HG02981 (cell line): ENCODE data around the gene TYMS.
"Not testable (repeated sequence)": the region's sequence is repeated elsewhere in the genome, so short reads cannot be mapped to it uniquely, and the experiment has no call there.

Experiments
- ATAC-seq: cut with Tn5 transposase; IDR thresholded peaks from one replicate; pipeline ENCODE4 v1.9.1; 2021; ENCODE audit warnings: mild to moderate bottlenecking, moderate library complexity; ENCODE audit not compliant: unreplicated experiment

Gene TYMS

DNA sequence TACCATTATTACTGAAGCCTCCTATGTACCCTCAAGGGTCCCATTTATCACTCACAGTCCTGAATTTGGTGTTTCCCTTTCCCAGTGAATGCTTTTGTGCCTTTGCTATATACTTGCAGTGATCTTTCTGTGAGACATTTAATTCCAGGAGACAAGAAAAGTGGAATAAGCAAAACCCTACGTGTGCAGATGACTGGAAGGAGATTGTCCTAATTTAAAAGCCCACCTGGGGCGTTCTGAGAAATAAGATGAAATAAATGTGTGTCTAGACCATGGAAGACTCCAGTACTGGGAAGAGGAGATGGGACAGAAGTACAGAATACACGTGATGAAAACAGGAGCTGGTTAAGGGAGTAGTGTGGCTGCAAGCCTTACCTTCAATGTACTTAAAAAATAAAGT is 19.3 kb downstream of the TYMS start:
- no peak for ATAC-seq

DNA sequence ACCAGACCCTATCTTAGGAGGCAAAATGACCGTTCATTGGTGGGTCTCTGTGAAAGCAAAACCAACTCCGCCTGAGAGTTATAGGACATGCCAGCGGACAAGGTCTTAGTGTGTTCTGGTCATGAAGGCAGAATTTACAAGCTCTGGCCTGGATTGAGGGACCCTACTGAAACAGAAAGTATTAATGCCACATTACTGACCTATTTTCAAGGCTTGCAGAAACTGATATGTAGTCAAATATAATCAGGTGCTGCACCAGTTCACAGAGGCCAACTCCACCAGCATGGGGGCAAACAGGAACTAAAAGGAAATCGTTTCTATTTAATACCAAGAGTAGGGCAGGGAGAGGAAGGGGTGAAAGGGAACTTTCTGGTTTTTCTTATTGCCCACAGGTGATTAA is 19.7 kb downstream of the TYMS start:
- no peak for ATAC-seq

- no peak for ATAC-seq
Observed at GRCh38 chr18:677951-678381, 20.5 kb downstream of the TYMS start.

DNA sequence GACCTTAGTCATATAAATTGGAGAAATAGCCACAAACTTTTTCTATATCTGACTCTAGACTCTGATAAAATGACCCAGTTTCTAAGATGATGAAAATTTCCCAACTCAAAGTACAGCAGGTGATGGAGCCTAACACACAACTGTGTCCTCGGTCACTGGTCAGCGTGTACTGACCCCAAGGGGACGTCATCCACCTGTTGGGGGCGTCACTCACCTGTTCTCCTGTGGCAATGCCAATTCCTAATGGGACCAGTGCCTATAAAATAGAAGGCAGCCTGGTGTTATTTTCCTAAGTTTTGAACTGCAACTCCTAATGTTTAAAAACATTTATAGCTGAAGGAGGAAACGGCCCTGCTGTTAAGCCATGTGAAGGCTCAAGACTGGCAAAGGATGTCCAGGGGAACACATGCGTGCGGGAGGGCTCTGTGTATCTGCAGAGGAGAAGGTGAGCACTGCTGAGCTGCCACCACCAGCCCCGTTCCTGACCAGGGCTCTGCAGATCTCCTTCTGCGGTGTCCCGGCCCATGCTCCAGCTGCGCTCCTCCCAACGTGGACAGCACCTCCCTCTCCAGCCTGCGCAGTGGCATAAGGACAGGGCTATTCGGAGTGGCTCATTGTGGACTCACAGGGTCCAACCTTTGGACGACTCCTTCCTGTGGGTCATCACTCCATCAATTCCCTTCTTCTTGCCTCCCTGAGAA is 21.2 kb downstream of the TYMS start:
- ATAC-seq: no peak

DNA sequence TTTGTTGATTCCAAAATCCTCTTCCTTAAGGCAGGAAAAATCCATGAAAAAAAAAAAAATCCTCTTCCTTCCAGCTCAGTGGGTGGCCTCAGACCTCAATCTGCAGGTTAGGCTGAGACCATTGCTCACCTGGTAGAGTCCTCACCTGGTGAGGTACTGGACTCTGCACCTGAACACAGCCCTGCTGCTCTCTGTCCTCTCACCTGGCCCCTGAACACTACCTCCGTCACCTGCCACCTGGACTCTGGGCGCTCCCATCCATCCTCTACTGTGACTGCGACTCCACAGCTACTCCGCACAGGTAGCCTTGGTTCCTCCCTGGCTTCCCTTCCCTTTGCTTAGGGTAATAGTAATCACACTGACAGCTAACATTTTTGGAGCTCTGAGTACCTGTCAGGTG is 22.1 kb downstream of the TYMS start:
- ATAC-seq: no peak

DNA sequence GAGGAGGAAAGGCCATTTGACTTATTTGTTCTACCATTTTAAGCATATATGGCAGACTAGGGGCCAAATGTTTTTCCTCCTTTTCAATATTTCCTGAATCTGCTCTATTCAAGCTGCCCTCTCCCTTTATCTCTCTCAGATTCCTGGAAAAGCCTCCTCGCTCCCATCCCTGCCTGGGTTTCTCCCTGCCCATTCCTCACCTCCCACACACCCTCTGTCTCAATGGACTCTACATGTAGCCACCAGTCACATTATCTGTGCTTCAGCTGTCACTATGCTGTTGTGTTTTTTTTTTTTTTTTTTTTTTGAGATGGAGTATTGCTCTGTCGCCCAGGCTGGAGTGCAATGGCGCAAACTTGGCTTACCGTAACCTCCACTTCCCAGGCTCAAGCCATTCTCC is 22.9 kb downstream of the TYMS start:
- ATAC-seq: no peak

GRCh38 chr18:681985-682384 is 24.5 kb downstream of the TYMS start:
- peak; percentile 54 for ATAC-seq

DNA sequence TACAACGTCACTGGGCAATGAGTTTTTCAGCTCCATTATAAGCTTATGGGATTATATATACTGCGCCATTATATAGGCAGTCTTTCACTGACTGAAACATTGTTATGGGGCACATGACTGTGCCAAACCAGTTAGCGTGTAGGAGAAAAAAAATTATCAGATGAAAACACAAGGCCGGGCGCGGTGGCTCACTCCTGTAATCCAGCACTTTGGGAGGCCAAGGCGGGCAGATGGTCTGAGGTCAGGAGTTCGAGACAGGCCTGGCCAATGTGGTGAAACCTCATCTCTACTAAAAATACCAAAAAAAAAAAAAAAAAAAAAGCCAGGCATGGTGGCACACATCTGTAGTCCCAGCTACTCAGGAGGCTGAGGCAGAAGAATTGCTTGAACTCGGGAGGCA is 25.0 kb downstream of the TYMS start:
- not testable (repeated sequence) for ATAC-seq

- ATAC-seq: no peak
Observed at GRCh38 chr18:682833-683232, 25.4 kb downstream of the TYMS start.

DNA sequence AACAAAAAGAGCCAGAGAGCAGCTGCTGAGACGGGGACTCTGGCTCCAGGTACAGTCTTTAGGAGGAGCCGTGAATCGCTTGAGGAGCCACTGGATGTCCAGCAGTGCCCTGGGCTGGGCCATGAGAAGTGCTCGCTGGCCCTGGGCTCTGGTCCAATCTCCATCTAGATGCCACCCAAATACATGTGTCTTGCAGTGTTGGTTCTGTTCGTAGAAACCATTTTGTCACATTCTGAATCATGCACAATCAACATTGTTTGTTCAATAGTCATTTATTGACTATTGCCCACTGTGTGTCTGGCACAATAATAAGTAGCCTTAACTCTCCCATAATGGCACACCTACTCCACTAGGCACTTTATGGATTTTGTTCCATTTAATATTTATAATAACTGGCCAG is 26.1 kb downstream of the TYMS start:
- no peak for ATAC-seq

- ATAC-seq: no peak
Observed at GRCh38 chr18:685438-685837, 28.0 kb downstream of the TYMS start.

GRCh38 chr18:686339-687111 is 29.1 kb downstream of the TYMS start:
- ATAC-seq: no peak

- ATAC-seq: no peak
Observed at GRCh38 chr18:688323-688722, 30.9 kb downstream of the TYMS start.

- no peak for ATAC-seq
Observed at GRCh38 chr18:692824-693223, 35.4 kb downstream of the TYMS start.

- ATAC-seq: no peak
Observed at GRCh38 chr18:693466-694187, 36.2 kb downstream of the TYMS start.

DNA sequence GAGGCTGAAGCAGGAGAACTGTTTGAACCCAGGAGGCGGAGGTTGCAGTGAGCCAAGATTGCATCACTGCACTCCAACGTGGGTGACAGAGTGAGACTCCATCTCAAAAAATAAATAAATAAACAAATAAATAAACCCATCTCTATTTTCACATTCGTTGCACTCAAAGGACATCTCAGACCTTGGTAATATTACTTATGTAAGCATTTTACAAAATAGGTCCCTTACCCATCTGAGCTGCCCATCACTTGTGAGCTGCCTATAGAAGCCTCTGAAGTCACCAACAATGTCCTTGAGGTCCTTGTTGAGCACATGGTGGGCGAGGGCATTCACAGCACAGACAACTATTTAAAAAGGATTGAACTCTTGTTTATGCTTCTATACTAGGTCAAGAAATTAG is 39.6 kb downstream of the TYMS start:
- no peak for ATAC-seq

DNA sequence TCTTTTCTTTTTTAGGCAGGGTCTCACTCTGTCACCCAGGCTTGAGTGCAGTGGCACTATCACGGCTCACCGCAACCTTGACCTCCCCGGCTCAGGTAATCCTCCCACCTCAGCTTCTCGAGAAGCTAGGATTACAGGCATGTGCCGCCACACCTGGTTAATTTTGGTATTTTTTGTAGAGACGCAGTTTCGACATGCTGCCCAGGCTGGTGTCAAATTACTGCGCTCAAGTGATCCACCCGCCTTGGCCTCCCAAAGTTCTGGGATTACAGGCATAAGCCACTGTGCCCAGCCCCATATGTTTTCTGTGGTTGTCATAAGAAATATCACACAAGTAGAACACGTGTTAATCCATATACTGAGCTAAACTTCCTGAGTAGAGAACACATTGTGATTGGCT is 40.3 kb downstream of the TYMS start:
- no peak for ATAC-seq

DNA sequence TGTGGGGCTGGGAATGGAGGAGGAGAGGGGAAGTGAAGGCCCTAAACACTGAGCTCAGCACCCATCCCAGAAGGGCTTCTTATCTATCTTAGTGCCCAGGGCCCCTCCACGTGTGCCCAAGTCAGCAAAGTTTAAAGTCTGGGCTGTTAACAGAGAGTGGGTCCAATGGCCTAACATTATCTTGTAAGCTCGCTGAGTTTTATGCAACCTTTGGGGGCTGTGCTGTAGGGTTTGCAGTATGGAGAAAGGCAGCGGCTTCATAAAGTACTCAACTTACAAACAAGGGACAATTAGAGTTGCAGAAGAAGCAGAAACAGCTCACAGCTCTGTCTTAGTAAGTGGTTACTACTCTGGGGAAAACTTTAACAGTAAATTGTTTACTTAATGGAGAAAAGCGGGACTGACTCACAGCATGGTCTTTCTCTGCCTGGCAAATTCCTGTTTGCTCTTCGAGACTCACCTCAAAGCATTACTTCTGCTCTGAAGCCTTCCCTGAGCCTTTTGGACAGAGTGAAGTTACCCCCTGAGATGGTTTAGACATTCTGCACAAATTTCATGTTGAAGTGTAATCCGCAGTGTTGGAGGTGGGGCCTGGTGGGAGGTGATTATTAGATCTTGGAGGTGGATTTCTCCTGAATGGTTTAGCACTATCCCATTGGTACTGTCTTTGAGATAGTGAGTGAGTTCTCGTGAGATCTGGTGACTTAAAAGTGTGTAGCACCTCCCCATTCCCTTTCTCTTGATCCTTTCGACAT is 45.9 kb downstream of the TYMS start:
- ATAC-seq: no peak

DNA sequence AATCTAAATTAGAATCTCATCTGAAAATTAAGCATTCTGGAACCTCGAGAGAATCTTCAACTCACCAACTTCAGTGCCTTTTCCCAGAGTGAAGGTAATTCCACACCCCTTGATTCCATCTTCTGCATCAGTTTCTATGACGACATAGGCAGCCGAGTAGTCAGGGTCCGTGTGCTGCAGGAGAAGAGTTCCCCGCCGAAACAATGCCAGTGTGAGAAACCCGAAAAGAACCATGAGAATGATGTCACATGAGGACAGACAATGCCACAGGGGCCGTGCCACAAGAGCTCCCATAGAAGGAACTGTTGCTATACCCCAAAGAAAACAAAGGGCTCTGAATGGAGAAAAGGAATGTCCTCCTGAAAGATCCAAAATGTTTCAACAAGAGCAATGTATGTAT is 49.0 kb downstream of the TYMS start:
- no peak for ATAC-seq

DNA sequence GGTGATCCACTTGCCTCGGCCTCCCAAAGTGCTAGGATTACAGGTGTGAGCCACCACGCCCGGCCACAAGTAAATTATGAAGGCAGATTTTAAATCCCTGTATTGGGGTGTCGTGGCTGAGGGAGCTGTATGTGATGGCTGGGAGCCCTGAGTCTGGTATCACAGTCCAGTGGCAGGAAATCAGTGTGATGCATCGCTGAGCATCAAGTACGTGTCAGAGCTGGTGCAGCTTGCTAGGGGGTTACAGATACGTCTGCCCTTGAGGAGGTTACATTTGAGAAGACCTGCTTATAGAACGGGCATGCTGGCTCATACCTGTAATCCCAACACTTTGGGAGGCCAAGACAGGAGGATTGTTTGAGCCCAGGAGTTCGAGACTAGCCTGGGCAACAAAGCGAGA is 50.6 kb downstream of the TYMS start:
- no peak for ATAC-seq

- ATAC-seq: no peak
Observed at GRCh38 chr18:709771-710170, 52.3 kb downstream of the TYMS start.
